HCT116 (cell line): ENCODE measurements around the gene NEK6. TPM values are rescaled to one million over a fixed set of nuclear protein-coding genes. Genes with fewer than 3 reads are reported as not detected.

ENCODE experiments used
- ATAC-seq: fragments of 200-7000 bp; cut with Tn5 transposase; 2 replicates; pipeline ENCODE4 v1.9.1; 2020; ENCODE audit warnings: mild to moderate bottlenecking, moderate library complexity
- BruUV-seq: library from RNA; stranded (reverse); fragments of 400-500 nt; replicated peaks from 2 replicates; lab custom pipeline; 2021; lab: Mats Ljungman, UMichigan
- CTCF ChIA-PET: fragments of 300-600 bp; sonication (Branson Sonifier 250); formaldehyde crosslinking; loops from one replicate; lab custom pipeline; 2021; ENCODE audit warnings: antibody characterized with exemption; lab: Charles Lee
- POLR2A ChIA-PET: fragments of 300-600, 350-600 bp; sonication (Branson Sonifier 250); formaldehyde crosslinking; loops from one replicate; lab custom pipeline; 2021; ENCODE audit warnings: antibody characterized with exemption; lab: Charles Lee
- RAD21 ChIA-PET, 2 experiments: fragments of 300-600 bp; sonication (Branson Sonifier 250); formaldehyde crosslinking; loops; one replicate each; lab custom pipeline; 2023; ENCODE audit warnings: low total read pairs in 2 of 2; ENCODE audit not compliant: uncharacterized antibody in 2 of 2, unreplicated experiment in 2 of 2, low non-redundant PET in 1 of 2; lab: Charles Lee
- DNase-seq: peaks from one replicate; pipeline ENCODE4 v3.0.0-alpha.2; 2010; ENCODE audit warnings: low read depth, low spot score
- H2AFZ ChIP-seq: fragments of 200-600 bp; shearing (Covaris generic), sonication (generic); 2 replicates; pipeline ENCODE4 v1.6.1; 2017; ENCODE audit warnings: low read depth, mixed run types, mixed read lengths, antibody characterized with exemption, low read length; ENCODE audit not compliant: poor library complexity, severe bottlenecking
- H3K27ac ChIP-seq: 2 replicates; pipeline ENCODE4 v1.5.1; 2012; ENCODE audit warnings: low read depth, low read length
- H3K27me3 ChIP-seq: fragments of 200-600 bp; sonication (generic); 2 replicates; pipeline ENCODE4 v1.6.1; 2016; ENCODE audit warnings: mixed run types, low read length, mixed read lengths; ENCODE audit not compliant: insufficient read depth
- H3K36me3 ChIP-seq, 2 experiments: fragments of 200-500 bp in 1 of 2; fragments of 200-600 bp in 1 of 2; sonication (Bioruptor generic) in 1 of 2; sonication (generic) in 1 of 2; 2 replicates each; pipeline versions ENCODE4 v1.5.1 to v1.6.1; 2014 to 2016; ENCODE audit warnings: low read length in 2 of 2, inconsistent platforms in 1 of 2, mixed read lengths in 1 of 2, mixed run types in 1 of 2; ENCODE audit not compliant: insufficient read depth in 2 of 2, control insufficient read depth in 1 of 2
- H3K4me1 ChIP-seq, 2 experiments: fragments of 200-600 bp in 1 of 2; sonication (generic) in 1 of 2; 2 replicates each; pipeline versions ENCODE4 v1.5.1 to v1.6.1; 2012 to 2017; ENCODE audit warnings: low read length in 2 of 2, inconsistent platforms in 1 of 2, mild to moderate bottlenecking in 1 of 2, mixed read lengths in 1 of 2, mixed run types in 1 of 2, moderate library complexity in 1 of 2; ENCODE audit not compliant: insufficient read depth in 2 of 2, control insufficient read depth in 1 of 2
- H3K4me2 ChIP-seq: fragments of 200-600 bp; sonication (generic); 2 replicates; pipeline ENCODE4 v1.6.1; 2017; ENCODE audit warnings: mixed run types, low read length, mixed read lengths
- H3K4me3 ChIP-seq, 2 experiments: fragments of 200-600 bp in 1 of 2; sonication (generic) in 1 of 2; replicated peaks in 1 of 2; 2 replicates each; pipeline ENCODE4 v1.5.1; 2011 to 2016; ENCODE audit warnings: low read length in 2 of 2, control low read depth in 1 of 2, low read depth in 1 of 2, mild to moderate bottlenecking in 1 of 2, mixed read lengths in 1 of 2, mixed run types in 1 of 2
- H3K79me2 ChIP-seq: fragments of 200-600 bp; sonication (generic); 2 replicates; pipeline ENCODE4 v1.6.1; 2017; ENCODE audit warnings: mild to moderate bottlenecking, mixed run types, low read length, moderate library complexity, mixed read lengths; ENCODE audit not compliant: insufficient read depth
- H3K9ac ChIP-seq: fragments of 200-600 bp; sonication (generic); 2 replicates; pipeline ENCODE4 v1.6.1; 2016; ENCODE audit warnings: low read length, mixed read lengths
- H3K9me2 ChIP-seq: fragments of 200-600 bp; sonication (generic), shearing (Covaris generic); 2 replicates; pipeline ENCODE4 v1.6.1; 2017; ENCODE audit warnings: mixed run types, mild to moderate bottlenecking, moderate library complexity; ENCODE audit not compliant: insufficient read depth
- H3K9me3 ChIP-seq, 2 experiments: fragments of 200-500 bp in 1 of 2; fragments of 200-600 bp in 1 of 2; sonication (Bioruptor generic) in 1 of 2; sonication (generic) in 1 of 2; 2 replicates each; pipeline ENCODE4 v1.6.1; 2014 to 2017; ENCODE audit warnings: low read length in 2 of 2, mixed read lengths in 2 of 2, inconsistent platforms in 1 of 2, low read depth in 1 of 2, mild to moderate bottlenecking in 1 of 2, mixed run types in 1 of 2, moderate library complexity in 1 of 2; ENCODE audit not compliant: control insufficient read depth in 1 of 2, insufficient read depth in 1 of 2
- H4K20me1 ChIP-seq: fragments of 200-600 bp; sonication (generic), shearing (Covaris generic); 2 replicates; pipeline ENCODE4 v1.6.1; 2017; ENCODE audit warnings: mixed run types, mild to moderate bottlenecking, moderate library complexity; ENCODE audit not compliant: insufficient read depth
- CBX3 ChIP-seq: IDR thresholded peaks from 2 replicates; pipeline ENCODE4 v1.6.1; 2012; ENCODE audit warnings: low read depth
- CEBPB ChIP-seq: IDR thresholded peaks from 2 replicates; pipeline ENCODE4 v1.6.1; 2012; ENCODE audit warnings: low read depth
- ELF1 ChIP-seq: IDR thresholded peaks from 2 replicates; pipeline ENCODE4 v1.6.1; 2012; ENCODE audit warnings: low read depth, borderline replicate concordance
- JUND ChIP-seq: IDR thresholded peaks from 2 replicates; pipeline ENCODE4 v1.6.1; 2012
- POLR2AphosphoS5 ChIP-seq: IDR thresholded peaks from 2 replicates; pipeline ENCODE4 v1.6.1; 2011; ENCODE audit warnings: mild to moderate bottlenecking, low read depth, low read length, moderate library complexity
- RAD21 ChIP-seq: IDR thresholded peaks from 2 replicates; pipeline ENCODE4 v1.6.1; 2012; ENCODE audit warnings: low read depth, mild to moderate bottlenecking
- SIN3A ChIP-seq: IDR thresholded peaks from 2 replicates; pipeline ENCODE4 v1.6.1; 2012; ENCODE audit warnings: low read depth
- YY1 ChIP-seq: IDR thresholded peaks from 2 replicates; pipeline ENCODE4 v1.6.1; 2011; ENCODE audit warnings: low read length, low read depth, moderate library complexity, mild to moderate bottlenecking; ENCODE audit not compliant: insufficient replicate concordance; ENCODE audit errors: extremely low read depth
- intact Hi-C: fragments of 100-400 bp; cut with micrococcal nuclease; formaldehyde crosslinking; loops from 2 replicates; pipeline ENCODE4 v1.10.0; 2022
- total RNA-seq: library from RNA; stranded (reverse); gene quantifications from one replicate; pipeline ENCODE4 v1.2.1, GENCODE V29; 2021; ENCODE audit not compliant: unreplicated experiment
- TF ChIP-seq, protein P1 (sequence below), 3 experiments: fragments of 200-600 bp in 1 of 3; sonication (generic) in 1 of 3; IDR thresholded peaks in 2 of 3; conservative IDR thresholded peaks in 1 of 3; 2 replicates each; pipeline ENCODE4 v1.5.1; 2012 to 2017; ENCODE audit warnings: low read depth in 2 of 3, low read length in 2 of 3, antibody characterized with exemption in 1 of 3, borderline replicate concordance in 1 of 3, control low read depth in 1 of 3, mild to moderate bottlenecking in 1 of 3, mixed read lengths in 1 of 3, mixed run types in 1 of 3, moderate library complexity in 1 of 3; ENCODE audit not compliant: insufficient read depth in 1 of 3
- TF ChIP-seq, protein P2 (sequence below): IDR thresholded peaks from 2 replicates; pipeline ENCODE4 v1.6.1; 2012; ENCODE audit warnings: low read depth
- TF ChIP-seq, protein P3 (sequence below): IDR thresholded peaks from 2 replicates; pipeline ENCODE4 v1.6.1; 2012

The NEK6 gene
- total RNA-seq, 1 experiment from 2014 or later, result 40.8 TPM

DNA sequence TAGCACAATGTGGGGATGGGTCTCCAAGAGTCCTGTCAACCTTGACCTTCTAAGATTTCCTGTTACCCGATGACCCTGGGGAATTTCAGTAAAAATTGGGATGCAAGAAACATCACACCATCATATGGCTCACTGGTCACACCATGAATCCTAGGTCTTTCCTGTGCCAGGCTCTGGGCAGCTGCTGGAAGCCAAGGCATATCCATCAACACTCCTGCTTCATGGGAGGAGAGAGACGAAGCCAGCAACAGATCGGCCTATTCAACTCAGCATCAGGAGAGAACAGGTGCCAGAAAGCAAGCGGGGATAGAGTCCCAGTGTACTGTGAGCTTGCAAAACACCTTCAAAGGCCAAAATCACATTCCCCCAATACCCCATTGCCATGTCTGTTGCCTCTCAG is 6.5 kb upstream of the NEK6 start:
- peak overlapping the region; percentile 14 for H2AFZ ChIP-seq
- RAD21 ChIA-PET, result no interaction called here
- H3K79me2 ChIP-seq, result no peaks in the 10 kb centered on the region
- H3K27me3 ChIP-seq, result no peaks in the 10 kb centered on the region
- BruUV-seq, result no TSS peak
- ATAC-seq (0 out of 2 replicates have a peak, but pooled peaks have one; percentile 12), DNase-seq (no peak)
- no peaks in the 10 kb centered on the region for H4K20me1 ChIP-seq
- H3K9ac ChIP-seq, result no peak overlapping the region
- no peaks in the 10 kb centered on the region for H3K9me2 ChIP-seq
- POLR2A ChIA-PET, result no interaction called here
- CTCF ChIA-PET, result no interaction called here
- TF ChIP-seq, protein P1, sequence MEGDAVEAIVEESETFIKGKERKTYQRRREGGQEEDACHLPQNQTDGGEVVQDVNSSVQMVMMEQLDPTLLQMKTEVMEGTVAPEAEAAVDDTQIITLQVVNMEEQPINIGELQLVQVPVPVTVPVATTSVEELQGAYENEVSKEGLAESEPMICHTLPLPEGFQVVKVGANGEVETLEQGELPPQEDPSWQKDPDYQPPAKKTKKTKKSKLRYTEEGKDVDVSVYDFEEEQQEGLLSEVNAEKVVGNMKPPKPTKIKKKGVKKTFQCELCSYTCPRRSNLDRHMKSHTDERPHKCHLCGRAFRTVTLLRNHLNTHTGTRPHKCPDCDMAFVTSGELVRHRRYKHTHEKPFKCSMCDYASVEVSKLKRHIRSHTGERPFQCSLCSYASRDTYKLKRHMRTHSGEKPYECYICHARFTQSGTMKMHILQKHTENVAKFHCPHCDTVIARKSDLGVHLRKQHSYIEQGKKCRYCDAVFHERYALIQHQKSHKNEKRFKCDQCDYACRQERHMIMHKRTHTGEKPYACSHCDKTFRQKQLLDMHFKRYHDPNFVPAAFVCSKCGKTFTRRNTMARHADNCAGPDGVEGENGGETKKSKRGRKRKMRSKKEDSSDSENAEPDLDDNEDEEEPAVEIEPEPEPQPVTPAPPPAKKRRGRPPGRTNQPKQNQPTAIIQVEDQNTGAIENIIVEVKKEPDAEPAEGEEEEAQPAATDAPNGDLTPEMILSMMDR (IDR thresholded peaks at IDR 0.05 in 2 of 3, conservative IDR thresholded peaks at IDR 0.05 in 1 of 3; ENCODE audit: borderline replicate concordance in 1 of 3, insufficient read depth in 1 of 3, low read depth in 2 of 3, low read length in 2 of 3), result no peak
- TF ChIP-seq SIN3A (no peak), JUND (no peak)
- no peak overlapping the region for H3K27ac ChIP-seq
- H3K4me2 ChIP-seq, result no peak overlapping the region
- no peaks in the 10 kb centered on the region for H3K36me3 ChIP-seq
- H3K4me3 ChIP-seq, result no peak overlapping the region
- intact Hi-C loops, result no loop called here
- H3K9me3 ChIP-seq, result no peaks in the 10 kb centered on the region
- peaks cover 0 to 14% of the 10 kb centered on the region in 2 experiments; a peak in 2 of 4 replicates for H3K4me1 ChIP-seq

DNA sequence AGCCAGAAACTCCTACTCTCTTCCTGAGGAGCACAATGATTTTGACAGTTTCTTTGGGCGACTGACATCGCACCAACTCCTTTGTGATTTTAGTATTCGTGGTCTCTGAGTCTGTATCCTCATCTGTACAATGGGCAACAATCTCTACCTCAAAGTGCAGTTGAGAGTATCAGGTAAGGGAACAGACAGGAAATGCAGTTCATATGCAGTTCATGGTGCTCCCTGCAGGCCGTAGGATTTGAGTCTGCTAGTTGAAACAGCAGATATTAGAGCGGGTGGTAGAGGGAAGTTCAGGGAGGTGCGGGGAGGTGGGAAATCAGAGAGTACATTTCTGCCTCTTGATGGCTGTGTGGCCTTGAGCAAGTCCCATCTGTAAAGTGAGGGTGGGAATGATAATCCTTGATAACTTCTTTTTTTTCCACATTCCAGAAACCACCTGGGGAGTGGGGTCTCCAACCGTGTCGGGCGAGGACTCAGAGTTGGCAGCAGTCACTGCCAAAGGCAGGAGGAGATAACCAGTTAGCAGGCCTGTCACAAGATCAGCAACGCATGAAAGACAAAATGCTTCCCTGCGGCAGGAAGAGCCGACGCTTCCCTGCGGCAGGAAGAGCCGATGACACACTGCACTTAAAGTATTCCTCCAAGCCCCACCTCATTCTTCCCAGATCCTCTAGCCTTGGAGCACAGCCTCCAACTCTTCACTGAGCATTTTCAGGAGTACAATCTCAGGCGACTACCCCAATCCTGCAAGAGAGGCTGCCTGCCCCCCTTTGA is 6.0 kb upstream of the NEK6 start:
- peak overlapping the region; percentile 14 for H2AFZ ChIP-seq
- DNase-seq (no peak), ATAC-seq (peak; percentile 48)
- H3K4me2 ChIP-seq, result peak overlapping the region; percentile 33
- no TSS peak for BruUV-seq
- no peak overlapping the region for H3K27ac ChIP-seq
- H3K79me2 ChIP-seq, result no peaks in the 10 kb centered on the region
- H3K4me1 ChIP-seq, result peaks cover 6 to 20% of the 10 kb centered on the region in 2 experiments
- no peak overlapping the region for H3K9ac ChIP-seq
- intact Hi-C loops, result no loop called here
- H3K9me2 ChIP-seq, result no peaks in the 10 kb centered on the region
- ChIA-PET POLR2A (no interaction called here), CTCF (no interaction called here), RAD21 (no interaction called here)
- H3K4me3 ChIP-seq, result no peak overlapping the region
- H3K36me3 ChIP-seq, result no peaks in the 10 kb centered on the region
- H3K9me3 ChIP-seq, result no peaks in the 10 kb centered on the region
- no peaks in the 10 kb centered on the region for H3K27me3 ChIP-seq
- no peaks in the 10 kb centered on the region for H4K20me1 ChIP-seq
- TF ChIP-seq RAD21 (no peak), SIN3A (no peak), ELF1 (no peak), POLR2AphosphoS5 (no peak), YY1 (no peak), JUND (no peak), CBX3 (no peak), CEBPB (no peak)
- TF ChIP-seq, protein P2, sequence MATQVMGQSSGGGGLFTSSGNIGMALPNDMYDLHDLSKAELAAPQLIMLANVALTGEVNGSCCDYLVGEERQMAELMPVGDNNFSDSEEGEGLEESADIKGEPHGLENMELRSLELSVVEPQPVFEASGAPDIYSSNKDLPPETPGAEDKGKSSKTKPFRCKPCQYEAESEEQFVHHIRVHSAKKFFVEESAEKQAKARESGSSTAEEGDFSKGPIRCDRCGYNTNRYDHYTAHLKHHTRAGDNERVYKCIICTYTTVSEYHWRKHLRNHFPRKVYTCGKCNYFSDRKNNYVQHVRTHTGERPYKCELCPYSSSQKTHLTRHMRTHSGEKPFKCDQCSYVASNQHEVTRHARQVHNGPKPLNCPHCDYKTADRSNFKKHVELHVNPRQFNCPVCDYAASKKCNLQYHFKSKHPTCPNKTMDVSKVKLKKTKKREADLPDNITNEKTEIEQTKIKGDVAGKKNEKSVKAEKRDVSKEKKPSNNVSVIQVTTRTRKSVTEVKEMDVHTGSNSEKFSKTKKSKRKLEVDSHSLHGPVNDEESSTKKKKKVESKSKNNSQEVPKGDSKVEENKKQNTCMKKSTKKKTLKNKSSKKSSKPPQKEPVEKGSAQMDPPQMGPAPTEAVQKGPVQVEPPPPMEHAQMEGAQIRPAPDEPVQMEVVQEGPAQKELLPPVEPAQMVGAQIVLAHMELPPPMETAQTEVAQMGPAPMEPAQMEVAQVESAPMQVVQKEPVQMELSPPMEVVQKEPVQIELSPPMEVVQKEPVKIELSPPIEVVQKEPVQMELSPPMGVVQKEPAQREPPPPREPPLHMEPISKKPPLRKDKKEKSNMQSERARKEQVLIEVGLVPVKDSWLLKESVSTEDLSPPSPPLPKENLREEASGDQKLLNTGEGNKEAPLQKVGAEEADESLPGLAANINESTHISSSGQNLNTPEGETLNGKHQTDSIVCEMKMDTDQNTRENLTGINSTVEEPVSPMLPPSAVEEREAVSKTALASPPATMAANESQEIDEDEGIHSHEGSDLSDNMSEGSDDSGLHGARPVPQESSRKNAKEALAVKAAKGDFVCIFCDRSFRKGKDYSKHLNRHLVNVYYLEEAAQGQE, result no peak
- TF ChIP-seq, protein P3, sequence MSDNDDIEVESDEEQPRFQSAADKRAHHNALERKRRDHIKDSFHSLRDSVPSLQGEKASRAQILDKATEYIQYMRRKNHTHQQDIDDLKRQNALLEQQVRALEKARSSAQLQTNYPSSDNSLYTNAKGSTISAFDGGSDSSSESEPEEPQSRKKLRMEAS, result no peak
